GM19397 (cell line): Measurements from ENCODE around the gene CAPNS2.

ENCODE experiments used
- ATAC-seq: cut with Tn5 transposase; IDR thresholded peaks from one replicate; pipeline ENCODE4 v1.9.1; 2021; ENCODE audit warnings: mild to moderate bottlenecking, moderate library complexity; ENCODE audit not compliant: unreplicated experiment

The CAPNS2 gene

DNA sequence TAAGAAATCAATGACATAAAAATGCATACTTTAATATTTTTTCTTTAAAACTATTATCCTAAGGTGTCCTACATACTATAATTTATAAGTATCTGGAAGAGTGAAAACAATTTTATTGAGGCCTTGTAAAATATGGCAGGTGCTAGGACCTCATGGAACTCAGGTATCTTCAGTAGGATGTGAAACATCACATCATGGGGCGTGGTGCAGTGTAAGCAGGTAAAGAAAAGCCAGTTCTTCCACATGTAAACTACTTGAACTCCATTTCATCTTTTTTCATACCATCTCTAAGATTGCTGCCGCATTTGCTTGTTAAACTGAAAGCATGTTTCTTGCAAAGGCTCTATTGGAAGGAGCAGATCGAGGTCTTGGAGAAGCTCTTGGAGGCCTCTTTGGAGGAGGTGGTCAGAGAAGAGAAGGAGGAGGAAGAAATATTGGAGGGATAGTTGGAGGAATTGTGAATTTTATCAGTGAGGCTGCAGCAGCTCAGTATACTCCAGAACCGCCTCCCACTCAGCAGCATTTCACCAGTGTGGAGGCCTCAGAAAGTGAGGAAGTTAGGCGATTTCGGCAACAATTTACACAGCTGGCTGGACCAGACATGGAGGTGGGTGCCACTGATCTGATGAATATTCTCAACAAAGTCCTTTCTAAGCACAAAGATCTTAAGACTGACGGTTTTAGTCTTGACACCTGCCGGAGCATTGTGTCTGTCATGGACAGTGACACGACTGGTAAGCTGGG, at the start of gene CAPNS2:
Gene CAPNS2 (plus strand): TSS at position 253 of the 744 bp plus-strand sequence. CDS start 73 bp downstream, at position 326.
- ATAC-seq = no peak

DNA sequence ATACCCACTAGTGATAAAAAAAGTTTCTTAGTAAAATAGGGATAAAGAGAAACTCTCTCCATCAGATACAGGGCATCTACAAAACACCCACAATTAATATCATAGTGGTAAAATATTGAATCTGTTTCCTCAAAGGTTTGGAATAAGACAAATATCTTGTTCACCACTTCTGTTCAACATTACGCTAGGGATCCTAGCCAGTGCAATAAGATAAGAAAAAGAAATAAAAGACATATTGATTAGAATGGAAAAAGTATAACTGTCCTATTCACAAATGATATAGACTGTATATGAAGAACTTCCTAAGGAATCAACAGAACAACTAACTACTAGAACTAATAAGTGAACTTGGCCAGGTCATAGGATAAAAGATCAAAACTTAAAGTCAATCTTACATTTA, 44.7 kb upstream of the CAPNS2 start:
- no peak for ATAC-seq

DNA sequence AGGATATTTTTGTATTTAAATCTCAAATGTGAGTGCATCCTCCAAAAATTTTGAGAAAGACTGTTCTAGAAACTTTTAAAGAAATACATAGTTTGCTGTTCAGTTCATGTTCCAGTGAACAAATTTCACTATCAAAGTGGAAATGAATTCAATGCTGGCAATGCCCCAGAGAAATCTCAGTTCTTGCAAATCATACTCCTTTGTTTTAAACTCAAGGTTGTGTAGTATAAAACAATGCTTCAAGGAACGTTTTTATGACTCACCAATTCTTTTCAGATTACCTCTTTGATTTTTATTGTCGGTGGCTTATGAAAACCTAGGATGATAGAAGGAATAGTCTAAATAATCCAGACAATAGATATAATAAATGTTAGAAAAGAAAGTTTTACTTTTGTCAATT, 40.0 kb upstream of the CAPNS2 start:
- ATAC-seq = no peak

DNA sequence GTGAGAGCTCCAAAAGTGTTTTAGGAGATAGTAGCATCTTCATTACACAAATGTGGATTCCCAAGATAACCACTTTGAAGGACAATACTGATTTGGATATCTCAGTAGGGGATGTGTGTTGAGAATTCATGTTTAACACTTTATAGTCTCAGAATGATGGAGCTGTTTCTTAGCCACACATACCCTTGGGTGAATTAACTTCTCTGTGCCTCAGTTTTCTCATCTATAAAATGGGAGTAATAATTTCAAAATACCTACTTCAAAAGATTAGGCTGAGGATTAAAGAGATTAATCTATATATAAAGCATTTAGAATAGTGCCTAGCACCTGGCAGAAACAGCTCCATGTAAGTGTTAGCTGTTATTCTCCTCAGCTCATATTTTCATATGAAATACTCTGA, 38.6 kb upstream of the CAPNS2 start:
- no peak for ATAC-seq

DNA sequence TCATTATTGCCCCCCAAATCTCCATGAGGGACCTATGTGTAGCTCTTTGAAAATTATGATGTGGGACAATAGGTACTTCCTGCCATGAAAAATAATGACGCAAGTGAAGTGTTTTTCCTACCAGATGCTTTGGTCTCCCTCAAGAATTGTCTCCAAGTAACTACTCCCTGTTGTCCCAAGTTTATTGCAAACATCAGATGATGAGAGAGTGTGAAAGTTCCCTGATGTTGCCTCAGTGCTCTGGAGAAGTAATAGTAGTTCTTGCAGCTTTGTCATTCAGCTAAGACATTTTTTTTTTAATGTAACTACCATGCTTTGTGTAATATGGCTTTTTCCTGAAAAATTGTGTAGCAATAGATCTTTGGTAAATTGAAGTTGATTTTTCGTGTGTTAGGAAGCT, 37.5 kb upstream of the CAPNS2 start:
- ATAC-seq = no peak

DNA sequence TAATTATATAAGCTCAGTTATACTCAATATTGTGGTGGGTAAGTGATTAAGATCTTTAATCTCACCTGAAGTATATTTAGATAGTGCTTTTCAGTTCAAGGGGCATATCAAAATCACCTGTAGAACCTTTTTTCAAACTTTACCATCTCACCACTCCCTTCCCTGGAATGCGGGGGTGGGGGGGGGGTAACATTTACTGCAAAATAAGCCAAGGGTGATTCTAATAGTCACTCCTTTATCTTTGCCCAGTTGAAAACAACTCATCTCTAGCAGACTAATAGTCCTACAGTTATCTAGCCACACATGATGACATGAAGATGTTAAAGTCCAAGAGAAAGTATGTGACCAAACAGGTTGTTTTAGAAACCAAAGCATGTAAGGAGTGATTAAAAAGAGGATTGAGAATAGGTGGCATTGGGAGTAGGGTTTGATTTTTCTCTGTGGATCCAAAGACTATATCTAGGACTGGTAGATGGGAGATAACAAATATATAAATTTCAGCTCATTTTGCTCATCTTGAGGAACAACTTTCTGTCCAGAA, 36.1 kb upstream of the CAPNS2 start:
- no peak for ATAC-seq

DNA sequence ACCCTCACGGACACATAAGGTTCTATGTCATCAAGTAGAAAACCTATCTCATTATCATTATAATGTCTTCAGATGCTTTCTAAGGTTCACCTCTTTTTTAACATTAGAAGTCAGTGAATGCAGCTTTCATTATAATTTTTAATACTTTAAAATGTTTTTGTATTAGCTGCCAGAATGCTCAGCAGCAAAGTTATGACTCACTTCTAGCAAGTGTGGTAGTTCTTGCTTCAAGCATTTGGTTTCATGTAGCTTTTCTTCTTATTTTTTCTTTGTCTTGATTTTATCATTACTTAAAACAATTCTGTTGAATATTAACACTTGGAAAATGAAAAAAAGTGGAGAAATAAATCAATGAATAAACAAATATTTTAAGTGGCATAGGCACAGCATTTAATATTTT, 34.3 kb upstream of the CAPNS2 start:
- ATAC-seq = no peak

DNA sequence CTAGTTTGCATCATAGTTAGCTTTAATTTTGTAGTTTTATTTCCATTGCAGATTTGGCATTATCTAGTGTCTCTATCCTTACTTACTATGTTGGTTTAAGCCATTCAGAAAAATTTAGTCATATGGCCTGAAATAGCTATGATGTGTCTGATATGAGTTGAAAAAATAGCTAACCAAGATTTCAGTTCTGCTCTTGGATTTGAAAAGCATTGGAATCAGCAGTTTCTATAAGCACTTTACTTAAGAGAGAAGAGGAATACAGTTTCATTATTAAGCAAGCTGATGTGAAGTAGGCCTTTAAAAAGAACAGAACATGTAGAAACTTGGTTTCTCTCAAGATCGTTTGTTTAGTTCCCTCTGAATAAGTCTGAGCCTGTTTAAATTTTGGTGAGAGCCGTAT, 31.7 kb upstream of the CAPNS2 start:
- ATAC-seq = no peak

DNA sequence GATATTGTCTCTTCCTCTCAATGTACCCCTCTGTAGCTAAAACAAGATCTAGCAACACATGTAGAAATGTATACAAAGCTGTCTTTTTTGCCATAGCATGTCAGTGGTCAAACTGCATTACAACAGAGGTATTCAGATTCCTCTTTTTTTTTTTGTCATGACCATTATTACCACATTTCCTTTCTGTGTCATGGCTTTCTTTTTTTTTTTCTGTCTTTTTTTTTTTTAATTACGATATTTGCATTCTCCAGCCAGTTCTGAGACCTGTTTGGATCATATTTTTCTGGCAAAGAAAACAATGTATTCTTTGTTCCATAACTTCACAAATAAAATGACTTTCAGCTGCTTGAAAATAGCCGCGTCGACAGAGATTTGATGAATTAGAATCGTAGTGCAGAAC, 27.4 kb upstream of the CAPNS2 start:
- ATAC-seq = no peak

DNA sequence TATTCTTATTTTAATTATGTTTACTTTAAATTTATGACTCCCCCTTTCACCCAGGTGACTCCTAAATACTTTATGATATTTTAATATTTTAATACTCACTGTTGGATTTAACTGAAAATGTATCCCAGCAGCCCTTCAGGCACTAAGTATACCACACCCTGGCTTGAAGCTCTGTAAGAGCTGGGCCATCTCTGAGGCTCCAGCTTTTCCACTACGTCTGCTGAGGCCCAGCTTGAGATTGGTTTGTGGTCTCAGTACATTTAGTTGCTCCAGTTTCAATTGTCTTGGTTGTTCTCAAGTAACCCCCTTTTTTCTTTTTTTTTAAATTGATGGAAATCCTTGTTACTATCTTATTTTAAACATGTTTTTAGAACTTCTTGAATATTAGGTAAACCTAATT, 27.0 kb upstream of the CAPNS2 start:
- ATAC-seq = no peak

DNA sequence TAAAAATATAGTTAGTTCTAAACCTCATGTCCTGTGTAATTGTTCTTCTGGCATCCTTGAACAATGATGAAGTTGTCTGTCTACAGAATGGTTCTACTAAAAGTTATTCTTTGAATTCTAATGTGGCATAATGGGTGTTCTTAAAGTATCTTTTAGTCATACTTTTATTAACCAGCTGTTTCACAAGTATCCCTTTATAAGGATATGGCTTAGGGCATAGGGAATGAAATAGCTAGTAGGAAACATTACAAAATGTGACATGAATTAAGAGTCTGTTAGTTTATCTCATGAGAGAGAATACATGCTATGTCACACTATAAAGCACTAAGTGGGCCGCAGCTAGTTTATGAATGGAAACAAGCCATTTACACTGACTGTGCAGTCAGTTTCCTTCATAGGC, 26.3 kb upstream of the CAPNS2 start:
- no peak for ATAC-seq

DNA sequence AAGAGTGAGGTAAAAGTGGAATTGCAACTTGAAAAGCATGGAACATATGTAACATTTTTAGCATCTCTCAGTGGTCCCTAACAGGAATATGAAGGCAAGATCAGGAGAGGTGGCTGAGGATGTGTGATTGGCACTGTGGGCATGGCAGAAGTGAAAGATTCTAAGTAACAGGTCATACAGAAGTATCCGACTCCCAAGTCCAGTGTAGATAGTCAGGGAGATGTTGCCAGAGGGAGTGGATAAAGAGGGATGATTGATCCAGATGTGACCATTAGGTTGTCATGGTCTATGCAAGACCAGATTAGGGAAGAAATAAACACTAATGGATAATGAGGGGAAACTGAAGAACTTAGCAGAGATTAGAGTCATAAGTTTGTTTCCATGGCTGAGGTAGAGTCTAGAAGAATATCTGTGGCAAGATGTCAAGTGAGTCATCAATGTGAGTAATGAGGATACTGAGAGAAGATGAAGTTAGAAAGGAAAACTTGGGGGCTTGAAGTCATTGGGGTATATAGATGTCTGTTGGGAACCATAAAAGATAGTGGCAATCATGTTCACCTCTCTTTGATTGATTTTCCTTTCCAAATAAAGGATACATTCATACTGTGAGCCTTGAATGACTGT, 23.9 kb upstream of the CAPNS2 start:
- ATAC-seq = no peak

DNA sequence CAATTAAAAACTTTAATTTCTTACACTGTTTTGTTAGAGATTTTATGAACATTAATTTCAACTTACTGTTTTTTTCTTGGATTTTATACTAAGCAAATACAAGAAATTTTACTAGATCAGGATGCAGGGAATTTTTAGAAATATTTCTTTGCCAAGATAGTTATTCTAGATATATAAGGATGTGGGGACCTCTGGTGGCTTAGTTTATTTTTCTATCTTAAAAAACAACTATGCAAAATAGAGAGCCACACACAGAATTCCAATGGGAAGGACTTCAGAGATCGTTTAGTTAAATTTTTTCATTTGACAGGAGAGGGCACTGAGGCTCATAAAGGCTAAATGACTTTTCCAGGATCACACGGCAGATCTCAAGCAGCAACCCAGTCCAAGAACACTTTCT, 23.0 kb upstream of the CAPNS2 start:
- no peak for ATAC-seq

DNA sequence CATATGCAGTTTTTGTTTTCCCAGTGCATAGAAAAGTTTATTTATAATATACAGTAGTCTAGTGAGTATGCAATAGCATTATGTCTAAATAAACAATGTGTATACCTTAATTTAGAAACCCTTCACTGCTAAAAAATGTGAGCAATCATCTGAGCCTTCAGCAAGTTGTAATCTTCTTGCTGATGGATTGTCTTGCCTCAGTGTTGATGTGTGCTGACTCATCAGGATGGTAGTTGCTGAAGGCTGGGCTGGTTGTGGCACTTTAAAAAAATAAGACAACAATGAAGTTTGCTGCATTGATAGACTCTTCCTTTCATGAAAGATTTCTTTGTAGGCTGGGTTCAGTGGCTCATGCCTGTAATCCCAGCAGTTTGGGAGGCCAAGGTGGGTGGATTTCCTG, 13.9 kb upstream of the CAPNS2 start:
- no peak for ATAC-seq

DNA sequence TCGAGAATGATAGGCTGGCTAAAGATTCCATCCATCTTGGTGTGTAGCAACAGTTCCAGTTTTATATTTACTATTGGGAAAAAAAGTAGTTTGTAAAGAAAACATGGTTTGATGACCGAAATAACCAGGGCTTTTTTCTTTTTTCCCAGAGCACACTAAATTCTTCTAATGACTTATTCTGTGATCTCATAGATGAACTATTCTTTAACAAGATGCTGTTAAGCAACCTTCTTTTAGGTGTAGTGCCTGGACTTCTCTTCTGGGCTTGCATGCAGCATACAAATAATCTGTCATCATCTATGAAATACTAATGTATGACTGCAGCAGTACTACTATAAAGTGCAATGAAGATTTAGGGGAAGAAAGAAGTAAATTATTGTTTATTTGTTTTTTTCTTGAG, 11.0 kb upstream of the CAPNS2 start:
- no peak for ATAC-seq

DNA sequence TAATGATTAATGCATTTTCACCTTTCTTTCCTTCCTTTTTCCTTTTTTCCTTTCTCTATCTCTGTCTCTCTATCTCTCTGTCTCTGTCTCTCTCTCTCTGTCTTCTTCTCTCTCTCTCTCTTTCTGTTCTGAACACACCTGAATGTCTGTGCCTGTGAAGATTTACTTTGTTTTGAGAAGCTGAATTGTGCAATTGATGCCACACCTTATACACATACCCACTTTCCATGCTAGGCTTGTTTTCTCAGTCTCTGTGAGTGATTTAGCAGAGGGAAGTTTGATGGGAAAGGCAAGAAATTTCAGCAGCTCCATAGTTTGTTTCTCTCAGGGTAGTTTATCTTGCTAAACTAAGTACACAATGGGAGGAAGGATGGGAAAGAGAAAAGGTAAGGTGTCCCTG, 9.3 kb upstream of the CAPNS2 start:
- ATAC-seq = no peak

DNA sequence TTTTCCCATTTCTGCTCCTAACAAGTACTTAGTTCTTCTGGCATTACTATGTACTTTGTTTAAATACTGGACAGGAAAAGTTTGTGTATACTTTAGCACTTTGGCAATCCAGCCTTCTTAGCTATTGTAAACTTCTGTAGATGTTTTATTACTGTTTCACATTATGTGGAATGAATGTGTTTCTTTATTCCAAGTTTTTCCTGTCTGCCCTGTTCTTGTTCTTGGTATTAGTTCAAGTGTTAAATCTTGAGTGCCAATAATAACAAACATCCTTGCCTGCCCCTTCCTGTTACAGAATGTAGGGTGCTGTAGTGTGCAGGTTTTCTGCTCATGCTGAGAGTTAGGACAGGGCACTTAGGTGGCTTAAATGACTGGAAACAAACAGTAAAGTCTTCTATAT, 7.3 kb upstream of the CAPNS2 start:
- ATAC-seq = no peak

DNA sequence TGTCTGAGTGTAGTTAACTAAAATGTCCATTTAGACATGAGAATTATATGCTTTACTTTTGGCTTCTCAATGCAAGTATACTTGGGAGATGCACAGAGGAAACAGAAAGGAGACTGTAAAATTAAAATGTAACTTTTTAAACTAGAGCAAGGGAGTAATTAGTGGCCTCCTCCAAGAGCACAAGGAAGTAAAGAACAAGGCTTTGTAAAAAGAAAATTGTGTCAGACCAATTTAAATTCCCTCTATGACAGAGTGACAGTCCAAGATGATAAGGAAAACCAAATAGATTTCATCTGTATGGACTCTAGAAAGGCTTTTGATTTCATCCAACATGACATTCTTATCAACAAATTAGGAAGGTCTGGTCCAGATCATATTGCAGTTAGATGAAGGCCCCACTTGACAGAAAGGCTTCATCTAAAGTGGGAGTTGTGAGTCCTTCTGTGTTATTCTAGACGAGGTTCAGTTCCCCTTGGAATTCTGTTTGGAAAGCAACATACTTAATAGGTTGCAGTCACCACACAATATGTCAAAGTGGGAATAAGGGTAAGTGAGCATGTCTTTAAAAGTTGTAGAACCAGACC, 6.5 kb upstream of the CAPNS2 start:
- no peak for ATAC-seq

DNA sequence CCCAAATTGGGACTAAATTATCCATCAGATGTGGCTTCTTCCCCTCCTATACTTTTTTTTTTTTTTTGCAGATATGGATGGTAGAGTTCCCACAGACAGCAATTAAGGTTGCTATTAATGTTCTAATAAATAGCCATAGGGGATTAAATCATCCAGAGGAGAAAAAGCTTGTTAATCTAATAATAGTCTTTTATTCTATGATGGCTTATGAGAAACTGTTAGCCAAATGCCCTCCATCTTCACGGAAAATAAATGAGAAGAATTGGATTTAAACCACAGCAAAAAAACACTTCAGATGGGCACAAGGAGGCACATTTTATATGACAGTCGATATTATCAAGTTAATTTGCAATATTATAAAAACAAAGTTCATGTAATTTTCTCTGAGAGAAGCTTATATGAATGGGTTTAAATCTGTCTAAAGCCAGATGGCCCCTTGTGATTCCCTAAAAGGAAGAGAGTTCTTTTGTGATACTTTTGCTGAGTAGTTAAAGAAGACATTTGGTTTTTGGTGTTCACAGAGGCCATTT, 5.1 kb upstream of the CAPNS2 start:
- ATAC-seq = no peak

DNA sequence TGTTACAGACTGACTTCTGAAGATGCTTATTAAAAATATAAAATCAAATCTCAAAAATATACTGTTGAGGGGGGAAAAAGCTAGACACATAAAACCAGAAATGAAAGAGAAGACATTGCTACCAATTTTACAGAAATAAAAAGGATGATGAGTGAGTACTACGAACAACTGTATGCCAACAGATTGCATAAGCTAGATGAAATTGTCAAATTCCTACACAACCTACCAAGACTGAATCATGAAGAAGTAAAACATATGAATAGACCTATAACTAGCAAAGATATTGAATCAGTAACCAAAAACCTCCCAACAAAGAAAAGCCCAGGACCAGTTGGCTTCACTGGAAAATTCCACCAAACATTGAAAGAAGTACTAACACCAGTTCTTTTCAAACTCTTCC, 3.5 kb upstream of the CAPNS2 start:
- ATAC-seq = no peak

DNA sequence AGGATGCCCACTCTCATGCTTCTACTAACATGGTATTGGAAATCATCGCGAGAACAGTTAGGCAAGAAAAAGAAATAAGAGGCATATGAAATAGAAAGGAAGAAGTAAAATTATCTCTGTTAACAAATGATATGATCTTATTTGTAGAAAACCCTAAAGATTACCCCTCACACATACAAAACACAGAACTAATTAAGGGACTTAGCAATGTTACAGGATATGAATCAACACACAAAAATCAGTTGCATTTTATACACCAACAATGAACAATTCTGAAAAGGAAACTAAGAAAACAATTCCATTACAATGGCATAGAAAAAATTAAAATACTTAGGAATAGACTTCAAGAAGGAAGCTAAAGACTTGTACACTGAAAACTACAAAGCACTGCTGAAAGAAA, 2.7 kb upstream of the CAPNS2 start:
- no peak for ATAC-seq

DNA sequence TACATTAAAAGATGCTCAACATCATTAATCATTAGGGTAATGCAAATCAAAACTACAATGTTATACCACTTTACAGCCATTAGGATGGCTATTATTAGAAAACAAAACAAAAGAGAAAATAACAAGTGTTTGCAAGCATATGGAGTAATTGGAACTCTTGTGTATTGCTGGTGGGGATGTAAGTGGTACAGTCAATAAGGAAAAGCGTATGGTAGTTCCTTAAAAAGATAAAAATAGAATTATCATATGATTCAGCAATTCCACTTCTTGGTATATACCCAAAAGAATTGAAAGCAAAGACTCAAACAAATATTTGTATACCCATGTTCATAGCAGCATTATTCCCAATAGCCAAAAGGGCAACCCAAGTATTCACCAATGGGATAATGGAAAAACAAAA, 1.4 kb upstream of the CAPNS2 start:
- no peak for ATAC-seq
